Erythroblast (primary cell): ENCODE measurements around the gene WDPCP.

Experiments
- DNase-seq, 2 experiments: peaks; one replicate each; lab custom pipeline; 2025; lab: John Stamatoyannopoulos, UW
- GATA1 ChIP-seq: IDR thresholded peaks from 2 replicates; pipeline ENCODE4 v1.6.1; 2011; ENCODE audit warnings: low read depth, mild to moderate bottlenecking, control low read depth, low read length, moderate library complexity
- POLR2A ChIP-seq: IDR thresholded peaks from 2 replicates; pipeline ENCODE4 v1.6.1; 2011; ENCODE audit warnings: mild to moderate bottlenecking, low read length

The WDPCP gene

DNA sequence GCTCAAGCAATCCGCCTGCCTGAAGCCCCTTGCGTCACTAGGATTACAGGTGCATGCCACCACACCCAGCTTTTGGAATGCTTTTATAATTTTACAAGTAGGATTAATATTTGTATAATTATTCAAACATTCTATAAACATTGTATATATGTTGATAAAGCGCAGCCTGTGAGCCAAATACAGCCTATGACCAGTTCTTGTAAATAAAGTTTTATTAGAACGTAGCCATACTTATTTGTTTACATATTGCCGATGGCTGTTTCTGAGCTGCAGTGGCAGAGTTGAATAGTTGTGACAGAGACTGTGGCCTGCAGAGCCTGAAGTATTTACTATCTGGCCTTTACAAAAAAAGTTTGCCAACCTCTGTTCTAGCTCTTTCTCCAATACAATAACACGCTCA, 305.0 kb downstream of the WDPCP start:
- TF ChIP-seq GATA1 = no peak
- TF ChIP-seq POLR2A = no peak
- DNase-seq = no peak

DNA sequence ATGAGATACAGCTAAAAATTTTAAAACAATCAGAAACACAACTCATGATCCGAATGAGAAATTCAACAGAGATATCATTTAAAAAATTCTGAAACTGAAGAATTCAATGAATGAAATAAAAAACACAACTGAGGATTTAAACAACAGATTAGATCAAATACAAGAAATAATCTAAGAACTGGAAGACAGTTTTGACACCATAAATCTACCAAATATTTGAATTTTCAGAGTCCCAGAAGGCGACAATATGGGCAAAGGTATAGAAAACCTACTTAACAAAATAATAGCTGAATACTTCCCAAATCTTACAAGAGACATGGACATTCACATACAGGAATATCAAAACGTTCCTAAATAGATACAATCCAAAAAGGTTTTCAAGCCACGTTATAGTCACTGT, 315.7 kb downstream of the WDPCP start:
- TF ChIP-seq POLR2A = no peak
- no peak for TF ChIP-seq GATA1
- no peak for DNase-seq

DNA sequence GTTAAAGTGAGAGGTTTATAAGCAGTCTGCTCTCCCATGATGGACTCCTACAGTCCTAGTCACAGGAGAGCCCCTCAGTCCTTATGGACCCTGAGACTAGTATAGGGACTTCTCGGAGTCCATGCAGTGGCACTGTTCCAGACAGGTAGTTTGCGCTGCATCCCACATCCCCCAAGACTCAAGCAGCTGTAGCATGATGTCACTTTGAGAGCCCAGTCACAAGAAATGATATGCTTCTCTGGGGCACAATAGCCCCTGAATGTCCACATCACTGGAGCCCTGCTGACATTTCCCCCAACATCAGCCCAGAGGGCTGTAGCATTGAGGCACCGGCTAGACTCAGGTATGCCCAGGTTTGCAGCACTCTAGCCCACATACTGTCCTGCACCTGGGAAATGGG, 317.6 kb downstream of the WDPCP start:
- TF ChIP-seq GATA1 = no peak
- TF ChIP-seq POLR2A = no peak
- DNase-seq = no peak

DNA sequence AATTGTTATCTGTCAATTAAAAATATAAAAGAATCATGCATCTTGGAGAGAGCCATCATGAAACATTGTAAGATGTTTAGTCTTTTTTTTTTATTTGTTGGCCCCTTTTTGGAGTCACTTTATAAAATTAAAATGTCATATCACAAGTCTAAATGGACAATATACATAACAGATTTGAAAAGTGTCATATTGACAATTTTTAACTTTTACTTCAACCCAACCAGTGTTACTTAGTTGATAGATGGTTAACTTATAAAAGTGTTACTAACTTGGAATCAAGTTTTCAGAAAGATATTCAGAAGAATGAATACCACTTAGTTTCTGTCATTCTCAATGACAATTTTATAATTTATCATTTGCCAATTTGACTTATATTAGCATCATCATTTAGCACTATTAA, 319.3 kb downstream of the WDPCP start:
- TF ChIP-seq GATA1 (no peak), POLR2A (no peak)
- no peak for DNase-seq

DNA sequence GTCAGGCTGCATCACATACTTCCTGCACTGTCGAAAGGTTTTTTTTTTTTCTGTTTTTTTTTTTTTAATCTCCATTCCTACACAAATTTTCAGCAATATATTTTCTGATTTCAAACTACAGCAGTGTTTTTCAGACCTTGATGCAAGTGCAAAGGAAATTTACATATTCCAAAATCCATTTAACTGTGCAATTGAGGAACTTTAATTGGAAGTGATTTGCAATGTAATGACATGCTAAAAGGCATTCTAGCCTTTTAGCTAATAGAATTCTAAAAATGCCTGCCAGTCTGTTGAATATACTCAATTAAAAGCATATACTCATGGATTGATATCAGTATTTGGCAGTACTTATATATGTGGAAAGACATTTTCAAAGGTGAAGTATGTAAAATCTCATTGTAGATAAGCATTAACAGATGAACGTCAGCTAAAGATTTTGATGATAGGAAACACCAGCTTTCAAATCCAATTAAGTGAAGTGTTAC, 327.1 kb downstream of the WDPCP start:
- no peak for TF ChIP-seq POLR2A
- DNase-seq = no peak

DNA sequence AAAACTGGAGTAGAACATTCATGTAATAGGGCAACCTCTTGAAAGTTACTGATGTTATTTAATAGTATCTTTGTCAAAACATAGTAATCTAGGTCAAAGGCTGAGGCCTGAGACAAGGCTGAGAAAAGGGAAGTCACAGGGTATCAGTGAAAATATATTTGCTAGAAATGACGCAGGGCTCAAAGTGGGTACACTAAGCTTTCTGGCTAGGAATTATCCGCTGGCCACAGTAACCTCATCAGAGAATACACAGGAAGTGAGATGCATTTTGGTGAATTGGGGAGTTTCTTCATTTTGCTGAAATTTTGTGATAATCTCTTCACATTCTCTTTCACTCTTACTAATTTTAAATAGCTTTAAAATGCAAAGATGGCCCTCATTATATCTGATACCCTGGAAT, 330.8 kb downstream of the WDPCP start:
- DNase-seq = no peak
- TF ChIP-seq GATA1 (no peak), POLR2A (no peak)

DNA sequence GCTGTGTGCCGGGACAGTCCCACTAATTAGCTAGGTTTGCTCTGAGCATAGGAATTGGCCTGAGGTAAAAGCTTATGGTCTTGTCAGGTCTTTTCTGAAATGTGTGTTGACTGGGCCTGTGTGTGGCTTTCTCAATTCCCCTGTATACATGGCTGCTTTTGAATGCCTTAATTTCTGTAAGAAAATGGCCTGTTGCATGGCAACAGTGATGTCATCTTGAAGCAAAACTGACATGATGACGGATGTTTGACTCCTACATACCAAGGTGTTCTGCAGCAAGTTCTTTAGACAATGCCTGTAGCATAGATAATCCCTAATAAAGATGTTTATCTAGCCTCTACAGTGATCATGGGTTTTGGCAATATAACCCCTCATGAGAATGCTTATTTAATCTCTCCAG, 339.1 kb downstream of the WDPCP start:
- TF ChIP-seq POLR2A (no peak), GATA1 (no peak)
- DNase-seq = no peak

DNA sequence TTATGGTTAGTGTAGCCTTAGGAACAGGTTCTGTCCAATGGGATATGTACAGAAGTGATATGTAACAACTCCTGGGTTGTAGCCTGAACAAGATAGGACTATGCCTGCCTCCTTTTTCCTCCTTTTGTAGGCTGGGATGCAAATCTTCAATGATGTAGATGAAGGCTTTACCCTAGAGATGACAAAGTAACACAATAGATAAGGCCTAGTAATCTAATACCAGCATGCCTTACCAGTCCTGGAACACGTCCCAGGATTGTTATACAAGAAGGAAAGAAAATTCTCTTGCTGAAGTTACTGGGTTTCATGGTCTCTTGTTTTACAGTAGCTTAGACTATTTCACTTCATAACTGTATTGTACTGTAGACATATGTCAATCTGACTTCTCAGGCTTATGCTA, 345.5 kb downstream of the WDPCP start:
- no peak for DNase-seq
- TF ChIP-seq POLR2A = no peak
- TF ChIP-seq GATA1 = no peak

DNA sequence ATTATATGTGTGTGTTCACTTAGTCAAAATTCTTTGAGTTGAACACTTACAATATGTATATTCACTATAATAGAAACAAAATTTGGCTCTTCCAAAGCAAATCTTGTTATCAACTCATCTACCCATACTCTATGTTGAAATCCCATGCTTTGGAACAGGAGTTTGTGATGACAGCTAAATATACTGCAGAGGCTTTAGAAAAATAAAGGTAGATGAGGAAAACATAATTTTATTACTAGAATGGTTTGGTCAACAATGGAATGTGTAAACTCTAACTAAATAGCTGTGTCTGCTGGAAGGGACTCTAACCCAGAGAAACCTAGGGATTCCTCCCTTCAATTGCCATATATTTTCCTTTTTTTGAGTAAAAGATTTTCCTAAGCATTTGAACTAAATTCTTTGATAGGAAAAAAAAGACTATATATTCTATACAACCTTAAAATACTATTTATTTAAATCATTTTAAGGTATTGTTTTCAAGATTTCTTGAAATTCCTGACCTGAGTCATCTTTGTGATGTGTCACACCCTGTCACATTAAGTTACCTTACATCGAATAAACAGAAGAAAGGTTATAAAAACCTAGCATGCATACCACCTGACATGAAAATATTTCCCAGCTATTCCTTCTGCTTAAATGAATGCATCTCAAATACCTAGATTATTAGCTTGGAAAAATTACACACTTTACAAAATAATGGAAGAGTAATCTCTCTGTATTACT, 362.2 kb downstream of the WDPCP start:
- DNase-seq = no peak
- TF ChIP-seq GATA1 (no peak), POLR2A (no peak)

DNA sequence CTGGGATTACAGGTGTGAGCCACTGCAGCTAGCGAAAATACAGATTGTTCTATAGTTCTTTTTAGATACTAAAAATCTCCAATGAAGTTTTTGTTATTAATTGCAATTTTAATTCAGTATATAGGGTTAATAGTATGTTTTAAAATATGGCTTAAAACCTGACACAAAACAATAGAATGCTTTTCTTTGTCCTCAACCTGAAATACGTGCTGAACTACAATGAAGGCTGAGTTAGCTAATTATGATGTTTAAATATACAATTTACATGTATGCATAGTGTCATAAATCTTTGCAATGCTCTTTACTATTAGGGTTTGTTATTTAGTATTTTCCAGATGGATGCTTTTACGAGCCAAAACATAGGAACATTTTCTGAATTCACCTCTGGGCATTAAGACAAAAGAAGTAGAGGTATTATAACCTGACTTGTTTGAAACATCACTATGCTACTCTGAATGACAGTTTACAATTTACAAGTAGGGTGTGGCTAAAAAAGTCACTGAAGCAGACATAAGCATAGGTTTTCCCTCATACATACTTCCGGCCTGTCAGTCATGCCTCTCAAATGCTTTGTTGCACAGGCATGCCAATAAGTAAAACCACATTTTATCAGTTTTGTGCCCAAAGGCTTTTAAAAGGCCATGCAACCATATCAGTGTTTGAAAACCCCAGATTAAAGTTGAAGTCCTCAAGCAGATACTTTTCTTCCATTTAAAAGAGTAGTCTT, 369.3 kb downstream of the WDPCP start:
- no peak for TF ChIP-seq GATA1
- TF ChIP-seq POLR2A = no peak
- DNase-seq = no peak

DNA sequence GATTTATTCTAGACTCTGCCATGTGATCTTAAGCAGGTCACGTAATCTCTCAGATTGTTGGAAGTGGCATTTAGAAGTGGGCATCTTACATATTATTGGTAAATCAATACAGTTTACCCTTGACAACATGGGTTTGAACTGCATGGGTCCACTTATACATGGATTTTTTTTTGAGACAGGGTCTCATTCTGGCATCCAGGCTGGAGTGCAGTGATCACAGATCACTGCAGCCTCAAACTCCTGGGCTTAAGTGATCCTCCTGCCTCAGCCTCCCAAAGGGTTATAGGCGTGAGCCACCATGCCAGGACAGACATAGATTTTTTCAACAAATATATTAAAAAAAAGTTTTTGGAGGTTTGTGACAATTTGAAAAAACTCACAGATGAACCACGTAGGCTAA, 393.0 kb downstream of the WDPCP start:
- TF ChIP-seq GATA1 = no peak
- TF ChIP-seq POLR2A = no peak
- no peak for DNase-seq

DNA sequence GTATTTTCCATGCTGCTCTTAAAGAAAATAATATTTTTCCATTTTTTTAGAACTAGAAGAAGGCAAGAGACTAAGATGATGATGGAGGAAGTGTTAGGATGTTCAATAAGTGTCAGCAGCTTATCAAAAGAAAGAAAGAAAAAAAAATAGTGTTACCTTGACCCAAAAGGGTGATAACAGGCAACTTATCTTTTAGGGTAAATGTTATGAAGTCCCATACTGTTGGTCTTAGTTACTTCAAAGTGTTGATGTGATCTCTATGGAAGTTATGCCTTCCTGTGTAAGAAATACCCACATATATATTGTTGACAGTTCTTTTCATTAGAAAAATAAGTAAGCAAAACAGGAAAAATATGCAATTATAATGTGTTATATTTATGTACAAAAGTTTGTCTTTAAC, 394.1 kb downstream of the WDPCP start:
- DNase-seq = no peak
- no peak for TF ChIP-seq POLR2A
- TF ChIP-seq GATA1 = no peak

DNA sequence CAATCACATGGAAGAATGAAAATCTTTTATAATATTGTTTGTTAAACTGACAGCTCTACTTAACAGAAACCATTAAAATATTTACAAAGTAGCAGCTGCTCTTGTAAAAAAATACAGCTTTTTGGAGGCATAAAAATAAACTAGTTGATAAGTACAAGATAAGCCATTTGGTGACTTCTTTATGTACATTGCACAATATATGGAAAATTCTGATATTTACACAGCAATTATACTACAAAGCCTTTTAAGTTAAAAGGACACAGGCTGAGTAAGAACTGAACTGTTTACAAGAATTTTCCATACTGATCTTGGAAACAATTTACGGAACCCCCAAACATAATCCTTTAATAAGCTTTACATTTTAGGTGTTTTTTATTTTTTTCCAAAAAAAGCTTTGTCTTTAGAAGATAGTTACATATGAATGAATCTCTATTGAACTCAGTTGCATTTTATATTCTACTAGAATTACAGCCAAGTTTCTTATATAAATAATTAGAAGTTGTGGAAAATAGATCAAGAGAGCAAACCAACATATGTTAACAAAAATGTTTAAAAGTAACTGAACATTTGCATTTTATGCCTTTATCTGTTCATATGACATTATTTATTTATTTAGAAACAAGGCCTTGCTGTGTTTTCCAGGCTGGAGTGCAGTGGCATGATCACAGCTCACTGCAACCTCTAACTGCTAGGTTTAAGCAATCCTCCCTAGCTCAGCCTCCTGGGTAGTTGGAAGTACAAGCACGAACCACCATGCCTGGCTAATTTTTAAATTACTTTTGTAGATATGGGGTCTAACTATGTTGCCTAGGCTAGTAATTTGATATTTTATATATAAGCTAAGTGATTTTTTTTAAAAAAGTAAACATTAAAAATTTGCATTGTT, 395.1 kb downstream of the WDPCP start:
- DNase-seq = no peak
- TF ChIP-seq POLR2A (no peak), GATA1 (no peak)
